Calu3 (cell line): ENCODE results near the gene TMEM106C. TPM values are rescaled to one million over a fixed set of nuclear protein-coding genes. Genes with fewer than 3 reads are reported as not detected.

Experiments used
- BruUV-seq: library from RNA; stranded (reverse); fragments of 400-500 nt; replicated peaks from 2 replicates; lab custom pipeline; 2021; lab: Mats Ljungman, UMichigan
- CTCF ChIA-PET: fragments of 300-600 bp; sonication (Branson Sonifier 250); formaldehyde crosslinking; loops from one replicate; lab custom pipeline; 2022; ENCODE audit warnings: antibody characterized with exemption; lab: Charles Lee
- DNase-seq: peaks from one replicate; pipeline ENCODE4 v3.0.0; 2022
- H3K27ac Mint-ChIP-seq: one replicate; pipeline ENCODE4 v1.8.0; 2022; ENCODE audit warnings: mixed read lengths; ENCODE audit not compliant: unreplicated experiment
- H3K27me3 Mint-ChIP-seq: one replicate; pipeline ENCODE4 v1.8.0; 2022; ENCODE audit warnings: mixed read lengths; ENCODE audit not compliant: unreplicated experiment
- H3K36me3 Mint-ChIP-seq: one replicate; pipeline ENCODE4 v1.8.0; 2022; ENCODE audit warnings: mild to moderate bottlenecking, moderate library complexity, mixed read lengths; ENCODE audit not compliant: insufficient read depth, unreplicated experiment
- H3K4me1 Mint-ChIP-seq: one replicate; pipeline ENCODE4 v1.8.0; 2022; ENCODE audit warnings: mild to moderate bottlenecking, low read depth, mixed read lengths; ENCODE audit not compliant: unreplicated experiment
- H3K4me3 Mint-ChIP-seq: one replicate; pipeline ENCODE4 v1.8.0; 2022; ENCODE audit warnings: mild to moderate bottlenecking, low read depth, moderate library complexity, mixed read lengths; ENCODE audit not compliant: unreplicated experiment
- H3K9me3 Mint-ChIP-seq: one replicate; pipeline ENCODE4 v1.8.0; 2022; ENCODE audit warnings: low read depth, mixed read lengths; ENCODE audit not compliant: unreplicated experiment
- CTCF ChIP-seq: fragments of 200-600 bp; IDR thresholded peaks from one replicate; pipeline ENCODE4 v1.8.0; 2022; ENCODE audit warnings: antibody characterized with exemption; ENCODE audit not compliant: unreplicated experiment
- intact Hi-C: fragments of 100-400 bp; cut with micrococcal nuclease; formaldehyde crosslinking; loops from one replicate; pipeline ENCODE4 v1.10.0; 2022; ENCODE audit not compliant: unreplicated experiment
- total RNA-seq: library from RNA; stranded (reverse); gene quantifications from 2 replicates; pipeline ENCODE4 v1.2.3, GENCODE V29; 2022

Gene TMEM106C
- total RNA-seq, 1 experiment from 2014 or later = 77.3 TPM

GRCh38 chr12:47945341-47945728 is 18.1 kb upstream of the TMEM106C start:
- H3K27me3 Mint-ChIP-seq = peaks cover 5% of the 10 kb centered on the region
- no peaks in the 10 kb centered on the region for H3K9me3 Mint-ChIP-seq
- no peak overlapping the region for H3K27ac Mint-ChIP-seq
- H3K36me3 Mint-ChIP-seq = no peaks in the 10 kb centered on the region
- no TSS peak for BruUV-seq
- no peak for DNase-seq
- intact Hi-C loops = no loop called here
- peaks cover 8% of the 10 kb centered on the region for H3K4me1 Mint-ChIP-seq
- H3K4me3 Mint-ChIP-seq = no peak overlapping the region
- CTCF ChIA-PET = interaction anchor here (1.6 kb wide), 1 partner anchor 45 kb away, joined by 5 read pairs; no protein-coding TSS in a partner anchor
- TF ChIP-seq CTCF = no peak

GRCh38 chr12:47946413-47947323 is 16.7 kb upstream of the TMEM106C start:
- DNase-seq = no peak
- no peak overlapping the region for H3K27ac Mint-ChIP-seq

DNA sequence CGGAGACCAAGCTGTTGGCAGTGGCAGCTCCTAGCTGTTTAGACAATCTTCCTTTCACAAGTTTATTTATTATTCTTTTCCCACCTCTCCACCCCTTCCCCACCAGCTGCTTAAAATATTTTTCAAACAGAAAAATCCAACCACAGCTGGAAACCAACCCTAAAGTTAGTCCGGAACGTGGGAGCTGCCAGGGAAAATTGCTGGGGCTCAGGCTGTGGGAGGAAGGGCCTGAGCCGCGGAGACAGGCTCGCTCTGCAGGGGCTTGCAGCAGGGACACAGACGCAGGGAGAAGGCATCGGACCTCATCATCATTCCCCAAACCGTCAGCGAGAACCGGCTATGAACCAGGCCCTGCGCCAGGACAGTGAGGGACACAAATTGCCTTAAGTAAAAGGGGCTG is 16.1 kb upstream of the TMEM106C start:
- no peaks in the 10 kb centered on the region for H3K36me3 Mint-ChIP-seq
- no TSS peak for BruUV-seq
- CTCF ChIA-PET = interaction anchor here (1.5 kb wide), 1 partner anchor 42 kb away, joined by 7 read pairs; the partner anchor contains the start of gene VDR
- H3K27ac Mint-ChIP-seq = no peak overlapping the region
- no peak for DNase-seq
- no peaks in the 10 kb centered on the region for H3K9me3 Mint-ChIP-seq
- peaks cover 8% of the 10 kb centered on the region for H3K4me1 Mint-ChIP-seq
- H3K4me3 Mint-ChIP-seq = no peak overlapping the region
- peaks cover 25% of the 10 kb centered on the region for H3K27me3 Mint-ChIP-seq
- intact Hi-C loops = no loop called here
- TF ChIP-seq CTCF = no peak

More at GRCh38 chr12:47946413-47947323, 16.7 kb upstream of the TMEM106C start:
- H3K36me3 Mint-ChIP-seq = no peaks in the 10 kb centered on the region
- H3K4me3 Mint-ChIP-seq = no peak overlapping the region
- H3K9me3 Mint-ChIP-seq = no peaks in the 10 kb centered on the region
- intact Hi-C loops = no loop called here
- TF ChIP-seq CTCF = no peak
- CTCF ChIA-PET = interaction anchor here (0.5 to 1.6 kb wide), 3 partner anchors 14 to 46 kb away, joined by 5 to 11 read pairs (median 7); partner anchors contain the start of gene VDR
- H3K27me3 Mint-ChIP-seq = peaks cover 19% of the 10 kb centered on the region
- H3K4me1 Mint-ChIP-seq = peaks cover 8% of the 10 kb centered on the region
- BruUV-seq = no TSS peak

DNA sequence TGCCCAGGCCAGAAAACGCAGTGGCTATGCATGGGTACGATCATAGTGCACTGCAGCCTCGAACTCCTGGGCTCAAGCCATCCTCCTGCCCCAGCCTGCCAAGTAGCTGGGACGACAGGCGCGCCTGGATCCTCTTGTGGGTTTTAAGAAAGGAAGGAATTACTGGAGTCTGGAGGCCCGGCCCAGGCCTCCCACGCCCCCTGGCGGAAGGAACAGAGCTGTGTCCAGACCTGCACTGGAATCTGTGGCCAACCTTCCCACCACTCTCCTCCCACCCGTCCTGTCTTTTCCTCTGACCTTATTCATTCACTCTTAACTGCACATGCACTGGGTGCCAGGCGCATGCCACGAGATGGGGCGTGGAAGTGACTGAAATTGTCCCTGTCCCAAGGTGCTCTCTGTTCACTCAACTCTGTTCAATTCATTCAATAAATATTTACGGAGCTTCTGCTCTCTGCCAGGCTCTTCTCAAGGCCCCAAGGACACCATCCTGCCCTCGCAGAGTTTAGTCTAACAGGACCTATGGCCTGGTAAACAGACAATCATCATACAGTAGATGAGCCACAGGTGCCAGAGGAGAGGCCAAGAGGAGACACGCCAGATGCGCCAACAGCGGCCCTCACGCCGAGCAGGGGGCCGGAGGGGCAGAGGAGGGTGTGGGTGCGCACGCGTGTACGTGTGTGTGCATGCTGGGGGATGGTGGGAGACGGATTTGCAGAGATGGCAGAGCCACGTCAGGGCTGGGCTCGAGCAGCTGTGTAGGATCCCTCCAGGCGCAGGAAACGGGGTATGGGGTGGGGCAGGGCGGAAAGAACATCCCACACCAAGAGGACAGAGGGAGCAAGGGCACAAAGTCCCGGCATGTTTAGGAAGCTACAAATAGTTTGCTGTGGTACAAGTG is 13.7 kb upstream of the TMEM106C start:
- peaks cover 43% of the 10 kb centered on the region for H3K27me3 Mint-ChIP-seq
- CTCF ChIA-PET = interaction anchor here (0.7 to 2.7 kb wide), 7 partner anchors 14 to 207 kb away, joined by 3 to 31 read pairs (median 5); partner anchors contain the start of genes TMEM106C and VDR
- no TSS peak for BruUV-seq
- no peak overlapping the region for H3K4me3 Mint-ChIP-seq
- intact Hi-C loops = loop anchor here (1.0 kb wide), 1 partner anchor 44 kb away; no protein-coding TSS in a partner anchor
- peak; percentile 59 for TF ChIP-seq CTCF
- peaks cover 8% of the 10 kb centered on the region for H3K4me1 Mint-ChIP-seq
- peak; percentile 82 for DNase-seq
- no peak overlapping the region for H3K27ac Mint-ChIP-seq
- H3K36me3 Mint-ChIP-seq = no peaks in the 10 kb centered on the region
- H3K9me3 Mint-ChIP-seq = no peaks in the 10 kb centered on the region
